ENCODE results near the gene KCNQ1OT1. TPM values are rescaled to one million over a fixed set of nuclear protein-coding genes. Genes with fewer than 3 reads are reported as not detected.

Gene KCNQ1OT1
- total RNA-seq, 1 donor from 2014 or later: 0.68 TPM

DNA sequence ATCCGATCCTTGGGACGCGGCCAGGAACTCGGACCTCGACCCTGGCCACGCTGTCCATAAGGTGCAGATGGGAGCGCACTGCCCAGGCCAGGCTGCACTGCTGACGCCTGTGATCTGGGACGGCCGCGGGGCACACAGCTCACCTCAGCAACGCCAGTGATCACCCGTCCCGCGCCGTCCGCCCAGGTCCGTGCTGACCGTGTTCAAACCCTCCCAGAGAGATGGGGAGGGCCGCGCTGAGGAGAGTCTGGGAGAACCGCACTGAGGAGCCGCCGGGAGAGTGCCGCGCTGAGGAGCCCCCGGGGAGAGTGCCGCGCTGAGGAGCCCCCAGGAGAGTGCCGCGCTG is 636 bp downstream of the KCNQ1OT1 start:
- intact Hi-C loops (cut with micrococcal nuclease): no loop called here
- Mint-ChIP-seq H3K4me1 (ENCODE audit: low read depth) (peaks cover 9% of the 10 kb centered on the region), H3K27ac (peak overlapping the region; percentile 47), H3K4me3 (ENCODE audit: low read depth) (peak overlapping the region; percentile 86), H3K9me3 (no peaks in the 10 kb centered on the region), H3K36me3 (ENCODE audit: low read depth) (peaks cover 5% of the 10 kb centered on the region), H3K27me3 (ENCODE audit: low read depth) (no peaks in the 10 kb centered on the region)
- DNase-seq (ENCODE audit: low spot score): no peak

GRCh38 chr11:2698386-2699184 is 1.2 kb downstream of the KCNQ1OT1 start:
- H3K27me3 Mint-ChIP-seq (ENCODE audit: low read depth): no peaks in the 10 kb centered on the region
- DNase-seq (ENCODE audit: low spot score): no peak
- intact Hi-C loops (cut with micrococcal nuclease): no loop called here
- peaks cover 5% of the 10 kb centered on the region for H3K36me3 Mint-ChIP-seq (ENCODE audit: low read depth)
- H3K9me3 Mint-ChIP-seq: no peaks in the 10 kb centered on the region
- peaks cover 9% of the 10 kb centered on the region for H3K4me1 Mint-ChIP-seq (ENCODE audit: low read depth)
- H3K4me3 Mint-ChIP-seq (ENCODE audit: low read depth): peak overlapping the region; percentile 86
- H3K27ac Mint-ChIP-seq: no peak overlapping the region

GRCh38 chr11:2697866-2698265 is 1.9 kb downstream of the KCNQ1OT1 start:
- H3K9me3 Mint-ChIP-seq: no peaks in the 10 kb centered on the region
- H3K4me1 Mint-ChIP-seq (ENCODE audit: low read depth): peaks cover 9% of the 10 kb centered on the region
- no peak for DNase-seq (ENCODE audit: low spot score)
- H3K4me3 Mint-ChIP-seq (ENCODE audit: low read depth): no peak overlapping the region
- intact Hi-C loops (cut with micrococcal nuclease): no loop called here
- no peak overlapping the region for H3K27ac Mint-ChIP-seq
- peaks cover 5% of the 10 kb centered on the region for H3K36me3 Mint-ChIP-seq (ENCODE audit: low read depth)
- no peaks in the 10 kb centered on the region for H3K27me3 Mint-ChIP-seq (ENCODE audit: low read depth)

GRCh38 chr11:2696455-2696854 is 3.3 kb downstream of the KCNQ1OT1 start:
- DNase-seq (ENCODE audit: low spot score): no peak
- Mint-ChIP-seq H3K36me3 (ENCODE audit: low read depth) (peaks cover 5% of the 10 kb centered on the region), H3K27ac (no peak overlapping the region), H3K9me3 (no peaks in the 10 kb centered on the region), H3K4me3 (ENCODE audit: low read depth) (no peak overlapping the region), H3K27me3 (ENCODE audit: low read depth) (no peaks in the 10 kb centered on the region), H3K4me1 (ENCODE audit: low read depth) (peaks cover 9% of the 10 kb centered on the region)
- intact Hi-C loops (cut with micrococcal nuclease): no loop called here

GRCh38 chr11:2694995-2695939 is 4.5 kb downstream of the KCNQ1OT1 start:
- no peaks in the 10 kb centered on the region for H3K27me3 Mint-ChIP-seq (ENCODE audit: low read depth)
- H3K9me3 Mint-ChIP-seq: no peaks in the 10 kb centered on the region
- no peak overlapping the region for H3K4me3 Mint-ChIP-seq (ENCODE audit: low read depth)
- H3K27ac Mint-ChIP-seq: no peak overlapping the region
- peaks cover 5% of the 10 kb centered on the region for H3K36me3 Mint-ChIP-seq (ENCODE audit: low read depth)
- DNase-seq (ENCODE audit: low spot score): no peak
- intact Hi-C loops (cut with micrococcal nuclease): loop anchor here (5.0 kb wide), 1 partner anchor 192 kb away; the partner anchor contains the start of gene CDKN1C
- peaks cover 6% of the 10 kb centered on the region for H3K4me1 Mint-ChIP-seq (ENCODE audit: low read depth)

DNA sequence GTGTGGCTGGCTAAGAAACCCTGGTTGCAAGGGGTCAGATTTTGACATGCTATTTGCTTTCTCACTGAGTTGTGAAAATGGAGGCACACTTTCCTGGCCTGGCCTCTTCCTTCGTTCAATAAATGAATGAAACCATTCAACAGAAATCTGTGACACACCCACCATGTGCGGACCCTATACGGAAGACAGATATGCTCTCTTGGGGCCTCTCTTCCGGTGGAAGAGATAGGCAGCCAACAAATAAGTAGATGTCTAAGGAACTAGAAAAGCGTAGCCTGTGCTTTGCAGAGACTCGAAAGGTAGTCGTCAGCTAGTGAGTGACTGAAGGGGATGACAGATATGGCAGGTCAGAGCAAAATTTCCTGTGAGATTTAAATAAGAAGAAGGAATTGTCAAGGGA is 5.3 kb downstream of the KCNQ1OT1 start:
- no peak overlapping the region for H3K4me3 Mint-ChIP-seq (ENCODE audit: low read depth)
- H3K27ac Mint-ChIP-seq: no peak overlapping the region

GRCh38 chr11:2693271-2694261 is 6.2 kb downstream of the KCNQ1OT1 start:
- DNase-seq (ENCODE audit: low spot score): no peak
- H3K36me3 Mint-ChIP-seq (ENCODE audit: low read depth): peaks cover 4% of the 10 kb centered on the region
- H3K27me3 Mint-ChIP-seq (ENCODE audit: low read depth): no peaks in the 10 kb centered on the region
- peaks cover 4% of the 10 kb centered on the region for H3K4me1 Mint-ChIP-seq (ENCODE audit: low read depth)
- intact Hi-C loops (cut with micrococcal nuclease): loop anchor here (5.0 kb wide), 1 partner anchor 194 kb away; the partner anchor contains the start of gene CDKN1C
- no peaks in the 10 kb centered on the region for H3K9me3 Mint-ChIP-seq
- no peak overlapping the region for H3K4me3 Mint-ChIP-seq (ENCODE audit: low read depth)
- no peak overlapping the region for H3K27ac Mint-ChIP-seq

More for the DNA sequence above, 5.3 kb downstream of the KCNQ1OT1 start:
- Mint-ChIP-seq H3K36me3 (ENCODE audit: low read depth) (peaks cover 5% of the 10 kb centered on the region), H3K9me3 (no peaks in the 10 kb centered on the region), H3K27me3 (ENCODE audit: low read depth) (no peaks in the 10 kb centered on the region), H3K4me1 (ENCODE audit: low read depth) (peaks cover 6% of the 10 kb centered on the region)
- DNase-seq (ENCODE audit: low spot score): no peak
- intact Hi-C loops (cut with micrococcal nuclease): loop anchor here (5.0 kb wide), 1 partner anchor 193 kb away; the partner anchor contains the start of gene CDKN1C

- Mint-ChIP-seq H3K4me3 (ENCODE audit: low read depth) (no peak overlapping the region), H3K9me3 (no peaks in the 10 kb centered on the region), H3K27me3 (ENCODE audit: low read depth) (no peaks in the 10 kb centered on the region), H3K36me3 (ENCODE audit: low read depth) (no peaks in the 10 kb centered on the region), H3K27ac (no peak overlapping the region), H3K4me1 (ENCODE audit: low read depth) (no peaks in the 10 kb centered on the region)
- intact Hi-C loops (cut with micrococcal nuclease): loop anchor here (5.0 kb wide), 1 partner anchor 195 kb away; the partner anchor contains the start of gene CDKN1C
- no peak for DNase-seq (ENCODE audit: low spot score)
Observed at GRCh38 chr11:2691991-2692875, 7.6 kb downstream of the KCNQ1OT1 start.

GRCh38 chr11:2691355-2691761 is 8.4 kb downstream of the KCNQ1OT1 start:
- Mint-ChIP-seq H3K9me3 (no peaks in the 10 kb centered on the region), H3K27ac (no peak overlapping the region), H3K27me3 (ENCODE audit: low read depth) (no peaks in the 10 kb centered on the region), H3K4me1 (ENCODE audit: low read depth) (no peaks in the 10 kb centered on the region), H3K36me3 (ENCODE audit: low read depth) (no peaks in the 10 kb centered on the region), H3K4me3 (ENCODE audit: low read depth) (no peak overlapping the region)
- DNase-seq (ENCODE audit: low spot score): no peak
- intact Hi-C loops (cut with micrococcal nuclease): loop anchor here (5.0 kb wide), 1 partner anchor 196 kb away; the partner anchor contains the start of gene CDKN1C

GRCh38 chr11:2690596-2691354 is 9.0 kb downstream of the KCNQ1OT1 start:
- Mint-ChIP-seq H3K36me3 (ENCODE audit: low read depth) (no peaks in the 10 kb centered on the region), H3K27me3 (ENCODE audit: low read depth) (no peaks in the 10 kb centered on the region), H3K4me3 (ENCODE audit: low read depth) (no peak overlapping the region), H3K27ac (no peak overlapping the region), H3K9me3 (no peaks in the 10 kb centered on the region), H3K4me1 (ENCODE audit: low read depth) (no peaks in the 10 kb centered on the region)
- no peak for DNase-seq (ENCODE audit: low spot score)
- intact Hi-C loops (cut with micrococcal nuclease): loop anchor here (5.0 kb wide), 1 partner anchor 197 kb away; the partner anchor contains the start of gene CDKN1C

All from activated T-helper 2 cell treated with anti-CD3 and anti-CD28 coated beads, Interferon-gamma antibody, Interleukin-2, Interleukin-4, amounts not matched to agents 10 μg/mL and 5 μg/mL and 100 μg/mL, durations not matched to agents 14 hours and 24 hours and 36 hours (primary cell).